HPDE6-E6E7 (cell line): ENCODE results near the gene PARD6G.
"Not testable (repeated sequence)": the region's sequence is repeated elsewhere in the genome, so short reads cannot be mapped to it uniquely, and the experiment has no call there.

Source experiments
- DNase-seq: peaks from one replicate; pipeline ENCODE4 v3.0.0; 2011; ENCODE audit warnings: missing footprints; ENCODE audit errors: extremely low spot score

PARD6G gene

GRCh38 chr18:80247393-80247841, at the start of gene PARD6G:
Gene PARD6G (minus strand): TSS chr18:80247514. CDS start chr18:80247348, 166 bp downstream.
- peak; percentile 57 for DNase-seq

GRCh38 chr18:80262241-80263033, 15.1 kb upstream of the PARD6G start:
- not testable (repeated sequence) for DNase-seq

GRCh38 chr18:80259610-80260009, 12.3 kb upstream of the PARD6G start:
- no peak for DNase-seq

- DNase-seq: no peak
Measured at GRCh38 chr18:80258640-80259039, 11.3 kb upstream of the PARD6G start.

- not testable (repeated sequence) for DNase-seq
Measured at GRCh38 chr18:80257579-80258543, 10.5 kb upstream of the PARD6G start.

GRCh38 chr18:80254971-80255500, 7.7 kb upstream of the PARD6G start:
- DNase-seq: no peak

GRCh38 chr18:80253871-80254492, 6.7 kb upstream of the PARD6G start:
- no peak for DNase-seq

- no peak for DNase-seq
Measured at GRCh38 chr18:80253236-80253635, 5.9 kb upstream of the PARD6G start.

- DNase-seq: no peak
Measured at GRCh38 chr18:80252136-80252535, 4.8 kb upstream of the PARD6G start.

- no peak for DNase-seq
Measured at GRCh38 chr18:80251700-80252099, 4.4 kb upstream of the PARD6G start.

GRCh38 chr18:80250740-80251364, 3.5 kb upstream of the PARD6G start:
- DNase-seq: no peak

- peak; percentile 61 for DNase-seq
Measured at GRCh38 chr18:80249217-80250093, 2.1 kb upstream of the PARD6G start.

- peak; percentile 87 for DNase-seq
Measured at GRCh38 chr18:80246445-80247392, 595 bp downstream of the PARD6G start.

GRCh38 chr18:80245781-80246444, 1.4 kb downstream of the PARD6G start:
- peak; percentile 84 for DNase-seq

- no peak for DNase-seq
Measured at GRCh38 chr18:80244956-80245730, 2.2 kb downstream of the PARD6G start.

- DNase-seq: no peak
Measured at GRCh38 chr18:80244167-80244566, 3.1 kb downstream of the PARD6G start.

- no peak for DNase-seq
Measured at GRCh38 chr18:80243204-80243603, 4.1 kb downstream of the PARD6G start.
